AG04450 (cell line): Measurements from ENCODE around the gene PSTPIP1. TPM values are rescaled to one million over a fixed set of nuclear protein-coding genes. Genes with fewer than 3 reads are reported as not detected.

Experiments
- CTCF ChIA-PET: fragments of 300-600, 350-600 bp; formaldehyde crosslinking; extraction: SDS; loops from one replicate; lab custom pipeline; 2022; ENCODE audit warnings: antibody characterized with exemption, inconsistent platforms; lab: Charles Lee
- POLR2A ChIA-PET: fragments of 350-600 bp; formaldehyde crosslinking; extraction: SDS; loops from one replicate; lab custom pipeline; 2021; ENCODE audit warnings: antibody characterized with exemption, inconsistent platforms; lab: Yijun Ruan, JAX
- DNase-seq: peaks from one replicate; pipeline ENCODE4 v3.0.0-alpha.2; 2011; ENCODE audit warnings: low read depth, low spot score
- H3K27ac ChIP-seq: one replicate; pipeline ENCODE4 v1.5.1; 2012; ENCODE audit warnings: low read depth, low read length, control low read depth
- H3K27me3 ChIP-seq: one replicate; pipeline ENCODE4 v1.6.0; 2012; ENCODE audit warnings: low read length; ENCODE audit not compliant: control insufficient read depth, insufficient read depth
- H3K4me3 ChIP-seq: 2 replicates; pipeline ENCODE4 v1.5.1; 2011; ENCODE audit warnings: mild to moderate bottlenecking, low read depth, low read length, control low read depth
- H3K9me3 ChIP-seq: 2 replicates; pipeline ENCODE4 v1.5.1; 2012; ENCODE audit warnings: low read length; ENCODE audit not compliant: control insufficient read depth, insufficient read depth
- CTCF ChIP-seq: IDR thresholded peaks from 2 replicates; pipeline ENCODE4 v1.5.1; 2011; ENCODE audit warnings: low read depth, low read length, control low read depth, inconsistent platforms
- polyA plus RNA-seq: library from polyadenylated mRNA; depleted of rRNA; stranded (reverse); fragments of >200 nt; gene quantifications from 2 replicates; pipeline ENCODE4 v1.2.3, GENCODE V29; 2011

The PSTPIP1 gene
- polyA plus RNA-seq, 1 experiment, result 0.21 TPM

- peaks cover 12% of the 10 kb centered on the region for H3K27me3 ChIP-seq
- ChIA-PET POLR2A (no interaction called here), CTCF (no interaction called here)
- no peak for DNase-seq
- H3K27ac ChIP-seq, result no peak overlapping the region
- no peak for TF ChIP-seq CTCF
- H3K9me3 ChIP-seq, result no peaks in the 10 kb centered on the region
- no peak overlapping the region for H3K4me3 ChIP-seq
These were observed 15.9 kb downstream of the PSTPIP1 start for GRCh38 chr15:77010857-77011256.

GRCh38 chr15:77012117-77012712, 17.3 kb downstream of the PSTPIP1 start:
- no peak for TF ChIP-seq CTCF
- no peak overlapping the region for H3K4me3 ChIP-seq
- POLR2A ChIA-PET, result no interaction called here
- CTCF ChIA-PET, result no interaction called here
- no peak overlapping the region for H3K27ac ChIP-seq
- DNase-seq, result no peak
- H3K27me3 ChIP-seq, result peaks cover 7% of the 10 kb centered on the region
- H3K9me3 ChIP-seq, result no peaks in the 10 kb centered on the region

GRCh38 chr15:77012868-77013267, 17.9 kb downstream of the PSTPIP1 start:
- ChIA-PET CTCF (no interaction called here), POLR2A (no interaction called here)
- no peak overlapping the region for H3K27ac ChIP-seq
- no peaks in the 10 kb centered on the region for H3K9me3 ChIP-seq
- TF ChIP-seq CTCF, result no peak
- H3K27me3 ChIP-seq, result peaks cover 4% of the 10 kb centered on the region
- no peak overlapping the region for H3K4me3 ChIP-seq
- no peak for DNase-seq

- Histone ChIP-seq H3K27ac (no peak overlapping the region), H3K9me3 (no peaks in the 10 kb centered on the region), H3K4me3 (no peak overlapping the region), H3K27me3 (peaks cover 3% of the 10 kb centered on the region)
- DNase-seq, result no peak
- TF ChIP-seq CTCF, result no peak
- ChIA-PET CTCF (no interaction called here), POLR2A (no interaction called here)
These were observed 18.8 kb downstream of the PSTPIP1 start for GRCh38 chr15:77013776-77014131.

- no peak for DNase-seq
- no peak for TF ChIP-seq CTCF
- Histone ChIP-seq H3K27me3 (peaks cover 3% of the 10 kb centered on the region), H3K9me3 (no peaks in the 10 kb centered on the region), H3K27ac (no peak overlapping the region), H3K4me3 (no peak overlapping the region)
- CTCF ChIA-PET, result no interaction called here
- POLR2A ChIA-PET, result no interaction called here
These were observed 19.5 kb downstream of the PSTPIP1 start for GRCh38 chr15:77014132-77015081.
